Stomach (tissue), 9 donors: ENCODE measurements around the gene FRMPD2. TPM values are rescaled to one million over a fixed set of nuclear protein-coding genes. Genes with fewer than 3 reads are reported as not detected.
"Not testable (repeated sequence)": the region's sequence is repeated elsewhere in the genome, so short reads cannot be mapped to it uniquely, and the experiment has no call there.

Experiments used
- DNase-seq, 2 donors: peaks; one replicate each; pipeline versions ENCODE4 v3.0.0 to v3.0.0-alpha.2; 2013 to 2019
- H3K27ac ChIP-seq, 5 donors: fragments of 200-600 bp in 4 of 5; sonication (generic) in 4 of 5; one replicate each; pipeline ENCODE4 v1.5.1; 2013 to 2019; ENCODE audit warnings: mild to moderate bottlenecking in 1 of 5, moderate library complexity in 1 of 5
- H3K27me3 ChIP-seq, 3 donors: fragments of 200-600 bp; sonication (generic); one replicate each; pipeline ENCODE4 v1.5.1; 2017 to 2019; ENCODE audit warnings: mixed run types in 1 of 3
- H3K36me3 ChIP-seq, 4 donors: fragments of 200-600 bp; sonication (generic); 1 replicate in 3 of 4; 2 replicates in 1 of 4; pipeline ENCODE4 v1.5.1; 2016 to 2019
- H3K4me1 ChIP-seq, 4 donors: fragments of 200-600 bp; sonication (generic); one replicate each; pipeline ENCODE4 v1.5.1; 2016 to 2019
- H3K4me3 ChIP-seq, 4 donors: fragments of 200-600 bp; sonication (generic) in 3 of 4; one replicate each; pipeline ENCODE4 v1.5.1; 2016 to 2019; ENCODE audit warnings: mild to moderate bottlenecking in 1 of 4
- H3K9me3 ChIP-seq, 4 donors: fragments of 200-600 bp; sonication (generic); one replicate each; pipeline ENCODE4 v1.5.1; 2016 to 2019
- WGBS, 5 donors: extraction: QIAGEN DNeasy Blood & Tissue Kit in 3 of 5; methylation state at CpG; one replicate each; pipeline versions ENCODE4 v1.1.5 to v1.1.7; 2013 to 2018; 5-methylcytosine and 5-hydroxymethylcytosine counted together
- intact Hi-C: fragments of 100-400 bp; cut with DNase I; formaldehyde crosslinking; loops from one replicate; pipeline ENCODE4 v1.15.1; 2023; ENCODE audit warnings: low total_unique reads
- polyA plus RNA-seq, 3 donors: library from polyadenylated mRNA; stranded (reverse); fragments of 200-250 nt; gene quantifications; one replicate each; pipeline ENCODE4 v1.2.3, GENCODE V29; 2013
- total RNA-seq, 5 donors: library from RNA; depleted of rRNA; stranded (reverse); fragments of >200 nt; gene quantifications; one replicate each; pipeline versions ENCODE4 v1.1.0 to v1.2.3, GENCODE V29; 2014 to 2016
- donor health status: healthy with polysubstance abuse.
- donor health status: Bipolar disorder and iron deficiency.
- donor health status: healthy.

The FRMPD2 gene
- total and polyA plus RNA-seq, 8 donors, result under 0.01 to 0.15 (median 0.03) TPM; not detected in 4

DNA sequence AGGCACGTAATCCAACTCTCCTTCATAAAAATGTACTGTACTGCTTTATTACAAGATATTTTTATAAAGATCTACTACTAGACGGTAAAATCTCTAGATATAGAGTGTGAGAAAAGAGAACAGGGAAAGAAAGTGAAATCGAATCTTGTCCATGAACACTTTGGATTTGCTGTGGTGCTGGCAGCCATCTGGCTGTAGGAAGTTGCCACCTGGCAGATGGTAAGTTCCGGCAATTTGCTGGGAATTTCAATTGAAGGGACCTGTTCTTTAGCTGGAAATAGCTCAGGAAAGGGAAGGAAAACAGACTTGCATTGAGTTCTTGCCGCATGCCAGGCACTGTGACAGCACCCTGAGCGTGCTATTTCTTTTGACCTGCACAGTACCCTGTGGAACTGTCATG lies 114.3 kb downstream of the FRMPD2 start:
- H3K9me3 ChIP-seq, intact Hi-C loops, H3K4me1 ChIP-seq, H3K36me3 ChIP-seq, DNase-seq, H3K27me3 ChIP-seq, H3K27ac ChIP-seq, H3K4me3 ChIP-seq: not testable (repeated sequence)
- WGBS, 5 donors, result 73 to 88% (median 79%) methylated on average over 4 to 6 of the region's 6 CpGs

DNA sequence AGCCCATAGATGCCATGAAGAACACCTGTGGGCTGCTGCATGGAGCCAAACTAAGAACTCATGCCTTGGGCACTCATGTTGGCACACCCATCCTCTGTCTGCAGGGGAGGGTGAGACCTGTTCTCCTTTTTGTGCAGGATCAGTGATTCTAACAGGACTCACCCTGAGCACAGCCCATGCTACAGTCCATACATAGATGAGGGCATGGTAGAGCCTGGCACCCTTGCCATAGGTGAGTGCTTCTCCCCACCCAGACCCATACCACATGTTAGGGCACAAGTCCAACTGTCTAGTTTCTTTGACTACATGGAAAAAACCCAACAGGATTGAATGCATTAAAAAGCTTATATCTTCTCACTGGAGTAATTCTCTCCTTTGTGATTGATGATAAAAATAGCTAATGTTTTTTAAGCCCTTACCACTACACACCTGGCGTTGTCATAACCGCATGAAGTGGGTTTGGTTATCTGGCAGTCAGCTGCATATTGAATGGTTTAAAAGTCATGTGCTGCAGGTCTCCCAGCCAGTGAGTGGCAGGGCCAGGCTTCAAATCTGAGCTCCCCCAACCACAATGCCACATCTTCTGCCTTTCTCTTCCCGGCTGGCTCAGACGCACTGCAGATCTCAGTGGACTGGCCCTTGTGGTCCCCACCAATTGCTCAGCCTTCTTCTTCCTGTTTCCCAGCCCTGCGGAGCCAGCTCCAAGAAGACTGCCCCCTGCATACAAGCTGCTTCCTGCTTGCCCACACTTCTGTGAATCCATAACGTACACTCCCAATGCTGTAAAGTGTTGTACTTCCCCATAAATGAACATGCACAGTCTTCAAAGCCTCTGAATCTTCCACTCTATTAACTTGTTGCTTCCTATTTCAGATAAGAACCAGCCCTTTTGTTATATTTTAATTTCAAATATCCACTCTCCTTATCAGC lies 120.0 kb downstream of the FRMPD2 start:
- intact Hi-C loops, DNase-seq, H3K27ac ChIP-seq, H3K27me3 ChIP-seq, H3K4me1 ChIP-seq, H3K9me3 ChIP-seq, H3K4me3 ChIP-seq, H3K36me3 ChIP-seq: not testable (repeated sequence)
- 0 to 66% (median 60%) methylated on average over 1 to 6 of the region's 6 CpGs for WGBS, 5 donors

- H3K4me3 ChIP-seq, H3K4me1 ChIP-seq, H3K9me3 ChIP-seq, DNase-seq, H3K27me3 ChIP-seq, intact Hi-C loops, H3K27ac ChIP-seq, H3K36me3 ChIP-seq: not testable (repeated sequence)
- WGBS, 5 donors, result 86 to 90% (median 89%) methylated on average over 1 of the region's 3 CpGs; no CpG with 5 or more reads in 2 of the 5 donors
These were observed 126.9 kb downstream of the FRMPD2 start for GRCh38 chr10:48147643-48148042.

DNA sequence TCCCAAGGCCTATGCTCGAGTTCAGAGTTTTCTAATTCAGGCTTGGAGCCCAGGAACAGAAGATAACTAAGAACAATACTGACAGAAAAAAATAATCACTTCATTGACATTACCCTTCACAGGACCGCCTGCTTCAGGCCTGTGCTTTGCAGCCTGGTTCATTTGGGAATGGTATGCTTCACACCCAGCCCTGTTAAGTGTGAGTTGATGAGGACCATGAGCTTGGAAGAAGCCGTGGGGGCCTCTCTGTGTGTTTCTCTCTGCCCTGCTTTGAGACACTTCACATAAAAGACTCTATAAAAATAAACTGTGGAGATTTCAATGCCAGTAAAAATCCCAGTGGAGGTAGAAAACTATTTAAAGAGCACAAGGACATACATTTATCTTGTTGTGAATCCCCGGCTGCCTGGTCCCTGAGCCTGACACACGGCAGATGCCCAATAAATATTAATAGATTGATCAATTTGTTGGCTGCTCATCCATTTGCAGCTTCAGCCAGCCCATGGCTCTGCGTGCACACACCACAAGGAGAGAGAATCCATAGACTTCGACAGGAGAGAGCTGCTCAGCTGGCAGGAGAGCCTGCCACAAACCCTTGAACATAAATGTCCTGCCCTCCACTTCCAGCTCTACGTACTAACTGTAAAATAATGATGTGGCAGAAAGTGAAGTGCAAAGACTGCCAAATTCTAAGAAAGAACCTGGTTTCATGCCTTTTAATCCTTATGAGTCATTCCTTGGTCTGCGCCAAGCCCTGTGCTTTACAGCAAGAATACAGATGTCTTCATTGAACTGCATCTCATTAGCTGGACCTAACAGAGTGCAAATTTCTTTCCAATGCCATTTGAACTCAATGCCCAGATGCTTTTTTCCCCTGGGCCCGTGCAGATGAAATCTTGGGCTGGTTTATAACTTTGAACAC lies 130.5 kb downstream of the FRMPD2 start:
- H3K36me3 ChIP-seq, H3K4me1 ChIP-seq, DNase-seq, H3K4me3 ChIP-seq, H3K9me3 ChIP-seq, H3K27me3 ChIP-seq, intact Hi-C loops, H3K27ac ChIP-seq: not testable (repeated sequence)
- no CpG with 5 or more reads among the region's 10 CpGs for WGBS, 5 donors

- H3K4me1 ChIP-seq, DNase-seq, H3K27ac ChIP-seq, H3K4me3 ChIP-seq, H3K36me3 ChIP-seq, H3K9me3 ChIP-seq, intact Hi-C loops, H3K27me3 ChIP-seq: not testable (repeated sequence)
- WGBS, 5 donors, result 77 to 98% (median 94%) methylated on average over 1 to 2 of the region's 3 CpGs; no CpG with 5 or more reads in 2 of the 5 donors
These were observed 133.5 kb downstream of the FRMPD2 start for GRCh38 chr10:48140949-48141348.

DNA sequence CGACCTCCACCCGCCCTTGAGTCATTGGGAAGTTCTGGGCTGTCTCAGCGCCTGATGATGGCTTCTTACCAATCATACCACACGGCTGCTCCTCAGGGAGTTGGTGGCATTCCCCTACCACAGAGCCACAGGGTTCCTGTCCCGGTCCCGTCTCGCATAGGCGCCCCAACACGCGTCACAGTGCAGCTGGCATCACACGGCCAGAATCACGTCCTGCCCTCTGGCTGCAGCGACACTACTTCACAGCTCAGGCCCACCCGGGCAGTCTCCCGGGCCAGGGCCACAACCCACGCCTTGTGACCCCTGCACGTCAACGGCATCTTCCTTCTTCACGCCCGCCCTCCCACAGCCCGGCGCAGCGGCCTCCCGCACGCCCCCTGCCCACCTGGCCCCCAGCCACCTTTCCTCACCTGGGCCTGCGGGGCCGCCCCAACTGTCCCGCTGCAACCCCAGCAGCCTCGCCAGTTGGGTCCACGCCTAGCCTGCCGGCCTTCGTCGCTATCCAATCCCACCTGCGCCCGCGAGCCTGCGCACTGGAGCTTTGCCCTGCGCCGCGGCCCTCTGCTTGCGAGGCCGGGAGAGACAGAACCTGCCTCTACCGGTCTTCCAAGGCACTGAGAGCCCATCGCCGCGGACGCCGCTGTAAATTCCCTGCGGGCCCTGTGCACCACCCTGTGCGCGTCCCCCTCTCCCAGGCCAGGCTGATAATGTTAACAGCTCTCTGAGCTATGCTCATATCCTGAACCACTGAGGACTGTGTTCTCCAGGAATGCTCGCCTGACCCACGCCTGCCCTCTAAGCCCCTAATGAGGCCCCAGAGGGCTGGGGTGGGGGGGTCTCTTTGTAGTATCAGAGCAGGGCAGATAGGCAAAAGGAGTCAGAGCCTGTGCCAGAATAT lies 134.3 kb downstream of the FRMPD2 start:
- H3K27ac ChIP-seq, H3K4me1 ChIP-seq, intact Hi-C loops, H3K27me3 ChIP-seq, H3K4me3 ChIP-seq, H3K9me3 ChIP-seq, DNase-seq, H3K36me3 ChIP-seq: not testable (repeated sequence)
- WGBS, 5 donors, result 38 to 68% (median 59%) methylated on average over 8 to 21 of the region's 53 CpGs; no CpG with 5 or more reads in 1 of the 5 donors

DNA sequence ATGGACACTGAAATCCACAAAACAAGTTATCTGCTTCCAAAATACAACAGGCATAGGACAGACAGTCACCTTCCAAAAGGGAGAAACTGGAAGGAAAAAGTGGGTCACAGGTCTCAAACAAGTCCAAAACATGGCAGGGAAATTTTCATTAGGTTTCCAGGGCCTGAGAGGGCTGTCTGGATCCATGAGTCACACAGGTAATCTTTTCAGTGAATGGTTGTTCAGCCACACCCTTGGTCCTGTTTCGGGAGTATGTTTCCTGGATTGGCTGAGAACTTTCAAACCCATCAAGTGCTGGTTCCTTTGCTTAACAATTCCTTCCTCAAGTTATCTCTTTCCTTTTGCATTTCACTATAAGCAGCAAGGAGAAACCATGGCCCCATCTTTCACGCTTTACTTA lies 145.5 kb downstream of the FRMPD2 start:
- DNase-seq, intact Hi-C loops, H3K4me1 ChIP-seq, H3K9me3 ChIP-seq, H3K36me3 ChIP-seq, H3K27me3 ChIP-seq, H3K27ac ChIP-seq, H3K4me3 ChIP-seq: not testable (repeated sequence)
- WGBS, 5 donors, result 17 to 62% (median 44%) methylated on average over 1 of the region's 2 CpGs

GRCh38 chr10:48126251-48126650 lies 148.2 kb downstream of the FRMPD2 start:
- H3K36me3 ChIP-seq, H3K4me3 ChIP-seq, DNase-seq, H3K27ac ChIP-seq, H3K9me3 ChIP-seq, H3K4me1 ChIP-seq, H3K27me3 ChIP-seq, intact Hi-C loops: not testable (repeated sequence)
- no CpG with 5 or more reads among the region's 2 CpGs for WGBS, 5 donors

- H3K36me3 ChIP-seq, DNase-seq, H3K4me1 ChIP-seq, H3K27me3 ChIP-seq, H3K4me3 ChIP-seq, H3K9me3 ChIP-seq, H3K27ac ChIP-seq, intact Hi-C loops: not testable (repeated sequence)
- WGBS, 5 donors, result 0% methylated on average over 2 of the region's 2 CpGs; no CpG with 5 or more reads in 2 of the 5 donors
These were observed 148.9 kb downstream of the FRMPD2 start for GRCh38 chr10:48125631-48126030.

GRCh38 chr10:48122618-48123017 lies 151.9 kb downstream of the FRMPD2 start:
- not testable (repeated sequence) for H3K36me3 ChIP-seq

GRCh38 chr10:48110277-48110676 lies 164.2 kb downstream of the FRMPD2 start:
- H3K9me3 ChIP-seq, H3K4me3 ChIP-seq, H3K27me3 ChIP-seq, H3K4me1 ChIP-seq, H3K36me3 ChIP-seq, intact Hi-C loops, H3K27ac ChIP-seq, DNase-seq: not testable (repeated sequence)
- WGBS, 5 donors, result no CpG with 5 or more reads among the region's 3 CpGs

More at GRCh38 chr10:48122618-48123017, 151.9 kb downstream of the FRMPD2 start:
- DNase-seq, H3K9me3 ChIP-seq, intact Hi-C loops, H3K4me1 ChIP-seq, H3K27me3 ChIP-seq, H3K4me3 ChIP-seq, H3K27ac ChIP-seq: not testable (repeated sequence)
